ENCODE data around the gene SLC5A10.

GRCh38 chr17:19017804-19018599 lies 66.0 kb downstream of the SLC5A10 start:
- TF ChIP-seq CTCF (IDR thresholded peaks at IDR 0.05), result no peak
- TF ChIP-seq POLR2A (IDR thresholded peaks at IDR 0.05), result no peak
- TF ChIP-seq EP300 (IDR thresholded peaks at IDR 0.05), result no peak

Data from ovary (tissue), 3 donors.